Prostate gland (tissue), 2 donors: Measurements from ENCODE around the gene YPEL3.
A peak's percentile ranks its signal among the peaks of the same experiment; 100 is the strongest.

Source experiments
- POLR2A ChIP-seq: fragments of 450-650 bp; IDR thresholded peaks from one replicate; pipeline ENCODE4 v1.6.1; 2016; ENCODE audit warnings: antibody characterized with exemption, mild to moderate bottlenecking
- TF ChIP-seq, protein P1 (sequence below), 4 experiments: fragments of 200-600 bp in 2 of 4; fragments of 450-650 bp in 2 of 4; sonication (generic) in 2 of 4; IDR thresholded peaks; 1 replicate in 3 of 4; 2 replicates in 1 of 4; pipeline ENCODE4 v1.5.1; 2016 to 2019; ENCODE audit warnings: antibody characterized with exemption in 4 of 4, mild to moderate bottlenecking in 2 of 4, moderate library complexity in 2 of 4

DNA sequence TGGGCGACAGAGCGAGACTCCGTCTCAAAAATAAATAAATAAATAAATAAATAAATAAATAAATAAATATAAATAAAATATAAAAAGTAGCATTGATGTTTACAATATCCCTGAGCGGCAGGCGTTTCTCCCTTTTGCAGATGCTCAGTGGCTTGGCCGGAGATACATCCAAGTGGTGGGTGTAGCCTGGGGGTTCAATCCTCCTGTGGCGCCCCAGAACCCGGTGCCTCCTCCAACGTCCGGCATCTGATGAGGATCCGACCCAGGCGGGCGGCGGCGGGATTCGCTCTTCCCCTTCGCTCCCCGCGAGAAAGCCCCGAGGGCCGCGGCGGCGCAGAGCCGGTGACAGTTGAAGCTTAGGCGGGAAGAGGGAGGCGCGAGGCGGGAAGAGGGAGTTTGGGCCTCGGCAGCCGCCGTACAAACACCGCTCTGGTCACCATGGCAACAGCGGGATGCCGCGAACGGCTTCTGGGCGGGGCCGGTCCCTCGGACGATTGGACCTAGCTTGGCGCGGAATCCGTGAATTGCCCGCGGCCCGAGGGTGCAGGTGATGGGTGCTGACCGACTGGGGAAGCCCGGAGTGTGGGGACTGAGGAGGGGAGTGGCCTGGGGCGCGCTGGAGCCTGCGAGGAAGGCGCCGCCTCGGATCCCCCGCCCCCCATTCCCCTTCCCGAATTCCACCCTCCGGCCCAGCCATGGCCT, 43.2 kb downstream of the YPEL3 start:
- TF ChIP-seq, protein P1, sequence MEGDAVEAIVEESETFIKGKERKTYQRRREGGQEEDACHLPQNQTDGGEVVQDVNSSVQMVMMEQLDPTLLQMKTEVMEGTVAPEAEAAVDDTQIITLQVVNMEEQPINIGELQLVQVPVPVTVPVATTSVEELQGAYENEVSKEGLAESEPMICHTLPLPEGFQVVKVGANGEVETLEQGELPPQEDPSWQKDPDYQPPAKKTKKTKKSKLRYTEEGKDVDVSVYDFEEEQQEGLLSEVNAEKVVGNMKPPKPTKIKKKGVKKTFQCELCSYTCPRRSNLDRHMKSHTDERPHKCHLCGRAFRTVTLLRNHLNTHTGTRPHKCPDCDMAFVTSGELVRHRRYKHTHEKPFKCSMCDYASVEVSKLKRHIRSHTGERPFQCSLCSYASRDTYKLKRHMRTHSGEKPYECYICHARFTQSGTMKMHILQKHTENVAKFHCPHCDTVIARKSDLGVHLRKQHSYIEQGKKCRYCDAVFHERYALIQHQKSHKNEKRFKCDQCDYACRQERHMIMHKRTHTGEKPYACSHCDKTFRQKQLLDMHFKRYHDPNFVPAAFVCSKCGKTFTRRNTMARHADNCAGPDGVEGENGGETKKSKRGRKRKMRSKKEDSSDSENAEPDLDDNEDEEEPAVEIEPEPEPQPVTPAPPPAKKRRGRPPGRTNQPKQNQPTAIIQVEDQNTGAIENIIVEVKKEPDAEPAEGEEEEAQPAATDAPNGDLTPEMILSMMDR (IDR thresholded peaks at IDR 0.05), result no peak
- peak; percentile 43 for TF ChIP-seq POLR2A
